Testis (tissue), 3 donors: ENCODE data around the gene ZDHHC17. TPM values are rescaled to one million over a fixed set of nuclear protein-coding genes. Genes with fewer than 3 reads are reported as not detected.

Experiments
- DNase-seq: peaks from one replicate; pipeline ENCODE4 v3.0.0-alpha.2; 2019
- H3K27ac ChIP-seq, 2 donors: fragments of 200-600 bp; sonication (generic); one replicate each; pipeline ENCODE4 v1.5.1; 2019
- H3K27me3 ChIP-seq: fragments of 200-600 bp; sonication (generic); one replicate; pipeline ENCODE4 v1.5.1; 2019
- H3K36me3 ChIP-seq: fragments of 200-600 bp; sonication (generic); one replicate; pipeline ENCODE4 v1.5.1; 2017; ENCODE audit warnings: low read depth; ENCODE audit errors: missing control alignments
- H3K4me1 ChIP-seq: fragments of 200-600 bp; sonication (generic); one replicate; pipeline ENCODE4 v1.5.1; 2019
- H3K4me3 ChIP-seq, 2 donors: fragments of 200-600 bp; sonication (generic); one replicate each; pipeline ENCODE4 v1.5.1; 2017 to 2019
- H3K9me3 ChIP-seq: fragments of 200-600 bp; sonication (generic); one replicate; pipeline ENCODE4 v1.5.1; 2017
- CTCF ChIP-seq, 3 experiments: fragments of 450-650 bp in 2 of 3; fragments of 200-600 bp in 1 of 3; sonication (generic) in 1 of 3; IDR thresholded peaks; one replicate each; pipeline ENCODE4 v1.5.1; 2016 to 2019; ENCODE audit warnings: antibody characterized with exemption in 3 of 3, mild to moderate bottlenecking in 2 of 3, moderate library complexity in 1 of 3
- POLR2A ChIP-seq: fragments of 450-650 bp; IDR thresholded peaks from one replicate; pipeline ENCODE4 v1.6.1; 2017; ENCODE audit warnings: antibody characterized with exemption, mild to moderate bottlenecking, moderate library complexity
- WGBS, 2 donors: methylation state at CpG; one replicate each; pipeline ENCODE4 v1.1.5; 2018; 5-methylcytosine and 5-hydroxymethylcytosine counted together
- intact Hi-C: fragments of 100-400 bp; cut with DNase I; formaldehyde crosslinking; loops from one replicate; pipeline ENCODE4 v1.15.1; 2023; ENCODE audit warnings: low total_unique reads
- polyA plus RNA-seq: library from polyadenylated mRNA; stranded (reverse); fragments of 350-450 nt; fragmentation: Illumina TruSeq; extraction: RNeasy Lipid Tissue Mini Kit (QIAGEN cat#74804); gene quantifications from one replicate; pipeline ENCODE4 v1.2.3, GENCODE V29; 2014; ENCODE audit warnings: low read depth, low replicate concordance; ENCODE audit not compliant: insufficient read depth
- total RNA-seq, 2 donors: library from RNA; depleted of rRNA; stranded (reverse); fragments of >200 nt; gene quantifications; one replicate each; pipeline ENCODE4 v1.2.3, GENCODE V29; 2016

Gene ZDHHC17
- total and polyA plus RNA-seq, 3 donors from 2014 or later = 32.3 to 65.4 (median 59.3) TPM

- no peaks in the 10 kb centered on the region for H3K36me3 ChIP-seq
- WGBS, 2 donors = 42 to 50% methylated on average over 2 of the region's 2 CpGs
- no peak for TF ChIP-seq POLR2A
- TF ChIP-seq CTCF (IDR thresholded peaks at IDR 0.05) = peak in 1 of 3 experiments; percentile 26
- H3K9me3 ChIP-seq = no peaks in the 10 kb centered on the region
- no peak overlapping the region for H3K27ac ChIP-seq
- intact Hi-C loops = no loop called here
- no peak overlapping the region for H3K4me3 ChIP-seq
- H3K27me3 ChIP-seq = no peaks in the 10 kb centered on the region
- no peaks in the 10 kb centered on the region for H3K4me1 ChIP-seq
- peak; percentile 36 for DNase-seq
Observed at GRCh38 chr12:76820888-76821482, 57.1 kb downstream of the ZDHHC17 start.

- no peaks in the 10 kb centered on the region for H3K36me3 ChIP-seq
Observed at GRCh38 chr12:76830436-76830835, 66.5 kb downstream of the ZDHHC17 start.

GRCh38 chr12:76836633-76837032 is 72.7 kb downstream of the ZDHHC17 start:
- TF ChIP-seq POLR2A (no peak), CTCF (IDR thresholded peaks at IDR 0.05) (no peak)
- H3K27me3 ChIP-seq = no peaks in the 10 kb centered on the region
- no peak for DNase-seq
- H3K9me3 ChIP-seq = no peaks in the 10 kb centered on the region
- H3K4me1 ChIP-seq = no peaks in the 10 kb centered on the region
- no peak overlapping the region for H3K4me3 ChIP-seq
- WGBS, 2 donors = 69 to 73% methylated on average over 3 of the region's 3 CpGs
- no peak overlapping the region for H3K27ac ChIP-seq
- no peaks in the 10 kb centered on the region for H3K36me3 ChIP-seq
- intact Hi-C loops = no loop called here

More at GRCh38 chr12:76830436-76830835, 66.5 kb downstream of the ZDHHC17 start:
- H3K4me3 ChIP-seq = no peak overlapping the region
- intact Hi-C loops = no loop called here
- DNase-seq = no peak
- no peak overlapping the region for H3K27ac ChIP-seq
- no peaks in the 10 kb centered on the region for H3K27me3 ChIP-seq
- no peak for TF ChIP-seq POLR2A
- no peak for TF ChIP-seq CTCF (IDR thresholded peaks at IDR 0.05)
- no peaks in the 10 kb centered on the region for H3K9me3 ChIP-seq
- no peaks in the 10 kb centered on the region for H3K4me1 ChIP-seq

GRCh38 chr12:76847260-76847659 is 83.3 kb downstream of the ZDHHC17 start:
- TF ChIP-seq POLR2A = no peak
- TF ChIP-seq CTCF (IDR thresholded peaks at IDR 0.05) = no peak
- Histone ChIP-seq H3K4me3 (no peak overlapping the region), H3K9me3 (no peaks in the 10 kb centered on the region), H3K4me1 (no peaks in the 10 kb centered on the region), H3K36me3 (no peaks in the 10 kb centered on the region), H3K27me3 (no peaks in the 10 kb centered on the region), H3K27ac (no peak overlapping the region)
- intact Hi-C loops = no loop called here
- DNase-seq = no peak
- 91% methylated on average over 2 of the region's 2 CpGs for WGBS, 2 donors

GRCh38 chr12:76848132-76848531 is 84.2 kb downstream of the ZDHHC17 start:
- Histone ChIP-seq H3K4me3 (no peak overlapping the region), H3K27ac (no peak overlapping the region), H3K36me3 (no peaks in the 10 kb centered on the region), H3K9me3 (no peaks in the 10 kb centered on the region), H3K27me3 (no peaks in the 10 kb centered on the region), H3K4me1 (no peaks in the 10 kb centered on the region)
- TF ChIP-seq CTCF (IDR thresholded peaks at IDR 0.05) (no peak), POLR2A (no peak)
- 88 to 93% methylated on average over 2 of the region's 2 CpGs for WGBS, 2 donors
- intact Hi-C loops = no loop called here
- DNase-seq = no peak
